Esophagus (tissue), 2 donors: Measurements from ENCODE around the gene SNX7. TPM values are rescaled to one million over a fixed set of nuclear protein-coding genes. Genes with fewer than 3 reads are reported as not detected.

ENCODE experiments used
- H3K27ac ChIP-seq, 2 donors: one replicate each; pipeline ENCODE4 v1.5.1; 2013; ENCODE audit warnings: low read depth in 2 of 2, mild to moderate bottlenecking in 2 of 2, inconsistent platforms in 1 of 2, low read length in 1 of 2, moderate library complexity in 1 of 2
- H3K27me3 ChIP-seq, 2 donors: one replicate each; pipeline ENCODE4 v1.6.1; 2013; ENCODE audit warnings: low read length in 2 of 2, control low read depth in 1 of 2, mild to moderate bottlenecking in 1 of 2; ENCODE audit not compliant: insufficient read depth in 2 of 2, control insufficient read depth in 1 of 2
- H3K36me3 ChIP-seq, 2 donors: one replicate each; pipeline ENCODE4 v1.6.1; 2013; ENCODE audit warnings: low read length in 1 of 2; ENCODE audit not compliant: control insufficient read depth in 2 of 2, insufficient read depth in 2 of 2
- H3K4me1 ChIP-seq, 2 donors: one replicate each; pipeline ENCODE4 v1.6.1; 2013; ENCODE audit warnings: low read length in 1 of 2; ENCODE audit not compliant: control insufficient read depth in 2 of 2, insufficient read depth in 2 of 2
- H3K4me3 ChIP-seq, 2 donors: one replicate each; pipeline ENCODE4 v1.5.1; 2013; ENCODE audit warnings: low read length in 2 of 2, mild to moderate bottlenecking in 2 of 2, low read depth in 1 of 2, moderate library complexity in 1 of 2
- H3K9me3 ChIP-seq, 2 donors: one replicate each; pipeline ENCODE4 v1.6.1; 2013; ENCODE audit warnings: mild to moderate bottlenecking in 2 of 2, low read depth in 1 of 2, low read length in 1 of 2, moderate library complexity in 1 of 2; ENCODE audit not compliant: control insufficient read depth in 2 of 2, insufficient read depth in 1 of 2
- whole genome bisulfite sequencing, 2 donors: extraction: QIAGEN DNeasy Blood & Tissue Kit; methylation state at CpG; one replicate each; pipeline ENCODE4 v1.1.7; 2013; 5-methylcytosine and 5-hydroxymethylcytosine counted together
- polyA plus RNA-seq, 2 donors: library from polyadenylated mRNA; stranded (reverse); fragments of 200-250 nt; gene quantifications; one replicate each; pipeline ENCODE4 v1.2.3, GENCODE V29; 2013
- donor health status: healthy with polysubstance abuse.
- donor health status: Bipolar disorder and iron deficiency.

SNX7 gene
- polyA plus RNA-seq, 2 donors = 2.7 to 14.7 TPM

GRCh38 chr1:98668733-98669132 lies 7.2 kb downstream of the SNX7 start:
- Histone ChIP-seq H3K27ac (no peak overlapping the region), H3K9me3 (no peaks in the 10 kb centered on the region), H3K36me3 (no peaks in the 10 kb centered on the region), H3K4me1 (no peaks in the 10 kb centered on the region), H3K27me3 (no peaks in the 10 kb centered on the region), H3K4me3 (no peak overlapping the region)
- 54 to 62% methylated on average over 2 of the region's 2 CpGs for WGBS, 2 donors

DNA sequence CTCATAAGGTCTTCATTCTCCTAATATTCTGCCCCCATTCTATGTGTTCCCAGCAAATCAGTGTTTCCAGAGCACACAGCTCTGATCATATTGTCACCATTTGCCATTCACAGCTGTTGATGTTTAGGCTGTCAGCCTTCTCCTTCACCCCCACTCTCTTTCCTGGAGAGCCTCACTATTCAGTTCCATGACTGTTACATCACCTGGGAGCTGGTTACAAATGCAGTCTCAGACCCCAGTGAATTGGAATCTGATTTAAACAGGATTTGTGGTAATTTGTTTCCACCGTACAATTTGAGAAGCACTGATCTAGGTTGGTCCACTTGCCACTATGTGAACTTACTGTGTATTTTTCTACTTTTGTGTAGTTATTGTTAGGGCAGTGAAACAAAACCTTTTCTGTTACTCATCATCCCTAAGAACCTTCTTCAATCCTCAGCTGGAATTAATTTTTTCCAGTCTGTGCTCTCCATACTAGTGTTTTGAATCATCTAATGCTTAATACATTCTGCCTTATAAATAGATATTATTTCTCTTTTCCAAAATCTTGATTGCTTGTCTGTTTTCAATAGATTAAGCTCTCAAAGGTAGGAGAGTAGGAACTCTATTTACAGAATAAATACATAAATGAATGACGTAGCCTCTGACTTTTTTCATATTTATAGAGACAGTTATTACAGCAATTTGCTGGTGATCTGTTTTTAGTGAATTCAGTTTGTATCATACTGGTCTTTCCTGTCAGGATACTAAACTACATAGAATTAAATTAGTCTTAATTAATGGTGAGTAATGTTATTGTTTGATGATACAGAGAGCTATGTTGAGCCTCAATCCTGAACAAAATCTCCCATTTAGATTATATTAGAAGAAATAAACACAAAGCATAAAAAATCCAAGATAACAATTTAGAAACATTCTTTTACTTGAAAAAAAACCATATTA lies 8.1 kb downstream of the SNX7 start:
- Histone ChIP-seq H3K4me3 (no peak overlapping the region), H3K9me3 (no peaks in the 10 kb centered on the region), H3K36me3 (no peaks in the 10 kb centered on the region), H3K27ac (no peak overlapping the region), H3K27me3 (no peaks in the 10 kb centered on the region), H3K4me1 (no peaks in the 10 kb centered on the region)
- WGBS, 2 donors = 75 to 79% methylated on average over 2 of the region's 2 CpGs

DNA sequence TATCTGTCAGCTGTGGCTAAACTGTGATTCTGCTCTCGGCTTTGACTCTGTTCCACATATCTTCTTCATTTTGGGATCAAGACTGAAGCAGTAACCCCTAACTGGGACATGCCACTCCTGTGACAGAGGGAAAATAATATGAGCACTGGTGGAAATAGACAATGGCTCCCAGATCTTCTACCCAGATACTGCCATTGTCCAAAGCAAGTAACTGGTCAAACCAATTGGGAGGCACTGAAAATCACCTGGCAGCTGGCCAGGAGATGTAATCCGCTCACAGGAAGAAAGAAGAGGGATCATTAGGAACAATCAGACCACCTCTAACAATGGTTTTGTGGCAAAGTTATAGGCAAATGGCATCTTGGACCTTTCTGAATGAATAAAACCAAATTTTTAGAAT lies 10.7 kb downstream of the SNX7 start:
- Histone ChIP-seq H3K36me3 (no peaks in the 10 kb centered on the region), H3K27ac (no peak overlapping the region), H3K27me3 (no peaks in the 10 kb centered on the region), H3K4me3 (no peak overlapping the region), H3K4me1 (no peaks in the 10 kb centered on the region), H3K9me3 (no peaks in the 10 kb centered on the region)
- 79 to 86% methylated on average over 2 of the region's 2 CpGs for WGBS, 2 donors

- Histone ChIP-seq H3K9me3 (no peaks in the 10 kb centered on the region), H3K4me3 (no peak overlapping the region), H3K4me1 (no peaks in the 10 kb centered on the region), H3K36me3 (no peaks in the 10 kb centered on the region), H3K27me3 (no peaks in the 10 kb centered on the region), H3K27ac (no peak overlapping the region)
- WGBS, 2 donors = 66 to 68% methylated on average over 5 of the region's 5 CpGs
Observed at GRCh38 chr1:98674075-98674781, 12.7 kb downstream of the SNX7 start.

GRCh38 chr1:98675282-98675681 lies 13.8 kb downstream of the SNX7 start:
- Histone ChIP-seq H3K36me3 (no peaks in the 10 kb centered on the region), H3K9me3 (no peaks in the 10 kb centered on the region), H3K27me3 (no peaks in the 10 kb centered on the region), H3K4me1 (no peaks in the 10 kb centered on the region), H3K4me3 (no peak overlapping the region), H3K27ac (no peak overlapping the region)
- WGBS, 2 donors = 91 to 93% methylated on average over 5 of the region's 5 CpGs

DNA sequence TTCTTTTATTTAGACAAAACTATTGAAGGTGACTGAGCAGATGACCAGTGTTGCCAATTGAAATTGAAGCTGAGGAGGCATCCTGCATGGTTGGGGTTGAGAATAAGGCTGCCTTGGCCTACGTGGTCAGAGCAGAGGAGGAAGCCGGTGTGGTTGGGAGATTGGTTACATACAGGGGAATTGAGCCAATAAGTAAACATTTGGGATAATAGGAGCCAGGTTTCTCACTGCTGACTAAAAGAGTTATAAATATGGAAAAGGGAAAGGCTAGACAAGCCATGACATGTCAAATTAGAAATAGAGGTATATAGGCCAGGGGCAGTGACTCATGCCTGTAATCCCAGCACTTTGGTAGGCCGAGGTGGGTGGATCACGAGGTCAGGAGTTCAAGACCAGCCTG lies 15.8 kb downstream of the SNX7 start:
- no peaks in the 10 kb centered on the region for H3K9me3 ChIP-seq
- no peak overlapping the region for H3K4me3 ChIP-seq
- 33 to 58% methylated on average over 4 of the region's 4 CpGs for whole genome bisulfite sequencing, 2 donors
- no peak overlapping the region for H3K27ac ChIP-seq
- no peaks in the 10 kb centered on the region for H3K36me3 ChIP-seq
- H3K4me1 ChIP-seq = no peaks in the 10 kb centered on the region
- H3K27me3 ChIP-seq = no peaks in the 10 kb centered on the region

- H3K4me3 ChIP-seq = no peak overlapping the region
- H3K27ac ChIP-seq = no peak overlapping the region
- H3K36me3 ChIP-seq = no peaks in the 10 kb centered on the region
- H3K4me1 ChIP-seq = no peaks in the 10 kb centered on the region
- no peaks in the 10 kb centered on the region for H3K9me3 ChIP-seq
- H3K27me3 ChIP-seq = no peaks in the 10 kb centered on the region
- WGBS, 2 donors = 93 to 98% methylated on average over 3 of the region's 3 CpGs
Observed at GRCh38 chr1:98681812-98682211, 20.3 kb downstream of the SNX7 start.

- no peak overlapping the region for H3K27ac ChIP-seq
- WGBS, 2 donors = 97 to 98% methylated on average over 2 of the region's 2 CpGs
- H3K36me3 ChIP-seq = no peaks in the 10 kb centered on the region
- H3K27me3 ChIP-seq = no peaks in the 10 kb centered on the region
- H3K4me1 ChIP-seq = no peaks in the 10 kb centered on the region
- H3K4me3 ChIP-seq = no peak overlapping the region
- H3K9me3 ChIP-seq = no peaks in the 10 kb centered on the region
Observed at GRCh38 chr1:98688110-98688739, 26.7 kb downstream of the SNX7 start.

GRCh38 chr1:98690576-98690975 lies 29.1 kb downstream of the SNX7 start:
- Histone ChIP-seq H3K9me3 (no peaks in the 10 kb centered on the region), H3K36me3 (no peaks in the 10 kb centered on the region), H3K27ac (no peak overlapping the region), H3K4me1 (no peaks in the 10 kb centered on the region), H3K4me3 (no peak overlapping the region), H3K27me3 (no peaks in the 10 kb centered on the region)
